ENCODE results near the gene OPCML.

GRCh38 chr11:133524488-133524887 is 7.8 kb downstream of the OPCML start:
- TF ChIP-seq EZH2 (IDR thresholded peaks at IDR 0.05; ENCODE audit: borderline replicate concordance, low read length) (no peak), CTCF (conservative IDR thresholded peaks at IDR 0.05 in 1 of 2, IDR thresholded peaks at IDR 0.05 in 1 of 2; ENCODE audit: extremely low read depth in 1 of 2, insufficient read depth in 1 of 2, low read depth in 1 of 2, low read length in 2 of 2) (no peak)

All from mammary epithelial cell (primary cell).